ENCODE data around the gene ROR2.

DNA sequence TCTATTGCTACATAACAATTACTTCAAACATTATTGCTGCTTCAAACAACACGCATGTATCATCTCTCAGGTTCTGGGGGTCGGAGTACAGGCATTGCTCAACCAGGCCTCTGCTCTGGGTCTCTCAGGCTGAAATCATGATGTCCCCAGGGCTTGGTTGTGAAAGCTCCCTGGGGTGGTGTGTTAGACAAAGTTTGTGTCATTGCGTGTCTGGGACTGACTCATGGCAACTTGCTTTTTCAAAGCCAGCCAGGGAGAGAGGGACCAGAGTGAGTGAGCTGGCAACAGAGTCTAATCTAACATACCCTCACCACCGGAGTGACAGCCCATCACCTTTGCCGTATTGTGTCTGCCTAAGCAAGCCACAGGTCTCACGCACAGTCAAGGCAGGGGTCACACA is 267.2 kb downstream of the ROR2 start:
- TF ChIP-seq, protein P1, sequence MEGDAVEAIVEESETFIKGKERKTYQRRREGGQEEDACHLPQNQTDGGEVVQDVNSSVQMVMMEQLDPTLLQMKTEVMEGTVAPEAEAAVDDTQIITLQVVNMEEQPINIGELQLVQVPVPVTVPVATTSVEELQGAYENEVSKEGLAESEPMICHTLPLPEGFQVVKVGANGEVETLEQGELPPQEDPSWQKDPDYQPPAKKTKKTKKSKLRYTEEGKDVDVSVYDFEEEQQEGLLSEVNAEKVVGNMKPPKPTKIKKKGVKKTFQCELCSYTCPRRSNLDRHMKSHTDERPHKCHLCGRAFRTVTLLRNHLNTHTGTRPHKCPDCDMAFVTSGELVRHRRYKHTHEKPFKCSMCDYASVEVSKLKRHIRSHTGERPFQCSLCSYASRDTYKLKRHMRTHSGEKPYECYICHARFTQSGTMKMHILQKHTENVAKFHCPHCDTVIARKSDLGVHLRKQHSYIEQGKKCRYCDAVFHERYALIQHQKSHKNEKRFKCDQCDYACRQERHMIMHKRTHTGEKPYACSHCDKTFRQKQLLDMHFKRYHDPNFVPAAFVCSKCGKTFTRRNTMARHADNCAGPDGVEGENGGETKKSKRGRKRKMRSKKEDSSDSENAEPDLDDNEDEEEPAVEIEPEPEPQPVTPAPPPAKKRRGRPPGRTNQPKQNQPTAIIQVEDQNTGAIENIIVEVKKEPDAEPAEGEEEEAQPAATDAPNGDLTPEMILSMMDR (IDR thresholded peaks at IDR 0.05; ENCODE audit: insufficient read depth, low read length, poor library complexity, severe bottlenecking) = no peak
- TF ChIP-seq EZH2phosphoT487 (conservative IDR thresholded peaks at IDR 0.05; ENCODE audit: low read length) = no peak
